ENCODE measurements around the gene PPM1N. TPM values are rescaled to one million over a fixed set of nuclear protein-coding genes. Genes with fewer than 3 reads are reported as not detected.

Gene PPM1N
- total RNA-seq, 3 donors from 2014 or later = 1.8 to 2.5 (median 2.3) TPM

- peak in 1 of 3 donors; percentile 20 for TF ChIP-seq POLR2AphosphoS5 (IDR thresholded peaks at IDR 0.05)
- TF ChIP-seq CTCF (IDR thresholded peaks at IDR 0.05) = no peak
Observed at GRCh38 chr19:45547965-45548609, 49.8 kb downstream of the PPM1N start.

More at GRCh38 chr19:45547965-45548609, 49.8 kb downstream of the PPM1N start:
- intact Hi-C loops (cut with DNase I; ENCODE audit: low total_unique reads) = no loop called here
- DNase-seq (ENCODE audit: low spot score in 2 of 2) = peak in 1 of 2 donors; percentile 56
- H3K36me3 ChIP-seq = no peaks in the 10 kb centered on the region
- no peak overlapping the region for H3K4me3 ChIP-seq
- peak overlapping the region; percentile 2 to 50 for H3K27ac ChIP-seq
- H3K4me1 ChIP-seq = no peaks in the 10 kb centered on the region
- H3K9me3 ChIP-seq = no peaks in the 10 kb centered on the region
- no peaks in the 10 kb centered on the region for H3K27me3 ChIP-seq

Other genes with a start within 250 kb of the PPM1N start
- 10 to 100 TPM; 11.0 to 20.0 (median 19.2) TPM for gene MARK4, start 247.2 kb upstream of the PPM1N start, total RNA-seq
- gene CKM, start 175.6 kb upstream of the PPM1N start, total RNA-seq = not detected
- gene KLC3, start 157.7 kb upstream of the PPM1N start, total RNA-seq = 10 to 100 TPM in 1 of 3 donors, 1 to 10 TPM in 1, not detected in 1; 5.6 to 13.5 TPM
- 10 to 100 TPM in 1 of 3 donors, 1 to 10 TPM in 2; 6.4 to 11.5 (median 9.5) TPM for gene ERCC2, start 127.9 kb upstream of the PPM1N start, total RNA-seq
- gene PPP1R13L, start 93.4 kb upstream of the PPM1N start, total RNA-seq = 10 to 100 TPM in 2 of 3 donors, 1 to 10 TPM in 1; 3.4 to 45.1 (median 34.7) TPM
- 1 to 10 TPM; 2.6 to 6.9 (median 5.3) TPM for gene POLR1G, start 91.8 kb upstream of the PPM1N start, total RNA-seq
- 10 to 100 TPM; 89.9 to 96.7 (median 91.2) TPM for gene ERCC1, start 74.5 kb upstream of the PPM1N start, total RNA-seq
- gene FOSB, start 30.4 kb upstream of the PPM1N start, total RNA-seq = 100 to 1,000 TPM in 1 of 3 donors, 10 to 100 TPM in 2; 29.8 to 109 (median 38.4) TPM
- gene RTN2, start 1.4 kb upstream of the PPM1N start, total RNA-seq = 10 to 100 TPM in 1 of 3 donors, 1 to 10 TPM in 2; 5.9 to 15.1 (median 7.2) TPM
- gene VASP, start 9.0 kb downstream of the PPM1N start, total RNA-seq = 10 to 100 TPM; 31.8 to 61.6 (median 52.2) TPM
- 10 to 100 TPM in 1 of 3 donors, 1 to 10 TPM in 2; 6.6 to 11.4 (median 7.2) TPM for gene OPA3, start 86.4 kb downstream of the PPM1N start, total RNA-seq
- 1 to 10 TPM; 1.1 to 8.8 (median 1.2) TPM for gene GPR4, start 103.8 kb downstream of the PPM1N start, total RNA-seq
- gene EML2, start 141.0 kb downstream of the PPM1N start, total RNA-seq = 10 to 100 TPM; 27.7 to 42.0 (median 32.4) TPM
- gene GIPR, start 169.8 kb downstream of the PPM1N start, total RNA-seq = 1 to 10 TPM in 2 of 3 donors, under 1 TPM in 1; 0.16 to 4.9 (median 4.8) TPM
- gene SNRPD2, start 193.5 kb downstream of the PPM1N start, total RNA-seq = 100 to 1,000 TPM; 175 to 238 (median 191) TPM
- 1 to 10 TPM; 6.1 to 9.4 (median 7.2) TPM for gene QPCTL, start 194.2 kb downstream of the PPM1N start, total RNA-seq
- 10 to 100 TPM in 2 of 3 donors, 1 to 10 TPM in 1; 8.0 to 15.1 (median 13.8) TPM for gene FBXO46, start 232.5 kb downstream of the PPM1N start, total RNA-seq
- not detected for gene MEIOSIN, start 235.0 kb downstream of the PPM1N start, total RNA-seq